Measurements from ENCODE around the gene NAT9. TPM values are rescaled to one million over a fixed set of nuclear protein-coding genes. Genes with fewer than 3 reads are reported as not detected.

Gene NAT9
- total and polyA plus RNA-seq, 2 donors (not counting 3 experiments of a cell fraction or from before 2014, with no cell fraction given): 39.3 to 44.8 TPM

- H3K36me3 ChIP-seq (ENCODE audit: control insufficient read depth in 2 of 2, extremely low read depth in 1 of 2, insufficient read depth in 2 of 2, low read length in 2 of 2): no peaks in the 10 kb centered on the region
- no peaks in the 10 kb centered on the region for H3K79me2 ChIP-seq (ENCODE audit: control insufficient read depth, insufficient read depth, low read length)
- BruUV-seq (replicated peaks): no TSS peak
- H3K27ac ChIP-seq (ENCODE audit: insufficient read depth, low read depth, low read length): no peak overlapping the region
- no peaks in the 10 kb centered on the region for H3K9me3 ChIP-seq (replicated peaks; ENCODE audit: control insufficient read depth, insufficient read depth, low read length)
- no peak overlapping the region for H2AFZ ChIP-seq (ENCODE audit: low read depth, low read length)
- DNase-seq (ENCODE audit: low read depth, low spot score): no peak
- no peak overlapping the region for H3K9ac ChIP-seq (replicated peaks; ENCODE audit: extremely low read depth, insufficient read depth, low read length)
- POLR2A ChIA-PET: no interaction called here
- CTCF ChIA-PET: interaction anchor here (0.6 to 4.2 kb wide), 11 partner anchors 9 to 783 kb away, joined by 3 to 84 read pairs (median 22); partner anchors contain the start of genes NAT9 and RAB37
- no peak overlapping the region for H3K4me3 ChIP-seq (replicated peaks in 1 of 3; ENCODE audit: insufficient read depth in 1 of 3, low read depth in 1 of 3, low read length in 3 of 3)
- no peaks in the 10 kb centered on the region for H3K27me3 ChIP-seq (ENCODE audit: control insufficient read depth in 2 of 2, insufficient read depth in 2 of 2, low read length in 2 of 2)
- H3K9me1 ChIP-seq (replicated peaks; ENCODE audit: control insufficient read depth, extremely low read depth, insufficient read depth, low read length): no peaks in the 10 kb centered on the region
- TF ChIP-seq MYC (IDR thresholded peaks at IDR 0.05; ENCODE audit: low read depth, low read length): no peak
- no peak for TF ChIP-seq GATA2 (IDR thresholded peaks at IDR 0.05; ENCODE audit: insufficient read depth, insufficient read length, low read depth, low read length)
- TF ChIP-seq, protein P1, sequence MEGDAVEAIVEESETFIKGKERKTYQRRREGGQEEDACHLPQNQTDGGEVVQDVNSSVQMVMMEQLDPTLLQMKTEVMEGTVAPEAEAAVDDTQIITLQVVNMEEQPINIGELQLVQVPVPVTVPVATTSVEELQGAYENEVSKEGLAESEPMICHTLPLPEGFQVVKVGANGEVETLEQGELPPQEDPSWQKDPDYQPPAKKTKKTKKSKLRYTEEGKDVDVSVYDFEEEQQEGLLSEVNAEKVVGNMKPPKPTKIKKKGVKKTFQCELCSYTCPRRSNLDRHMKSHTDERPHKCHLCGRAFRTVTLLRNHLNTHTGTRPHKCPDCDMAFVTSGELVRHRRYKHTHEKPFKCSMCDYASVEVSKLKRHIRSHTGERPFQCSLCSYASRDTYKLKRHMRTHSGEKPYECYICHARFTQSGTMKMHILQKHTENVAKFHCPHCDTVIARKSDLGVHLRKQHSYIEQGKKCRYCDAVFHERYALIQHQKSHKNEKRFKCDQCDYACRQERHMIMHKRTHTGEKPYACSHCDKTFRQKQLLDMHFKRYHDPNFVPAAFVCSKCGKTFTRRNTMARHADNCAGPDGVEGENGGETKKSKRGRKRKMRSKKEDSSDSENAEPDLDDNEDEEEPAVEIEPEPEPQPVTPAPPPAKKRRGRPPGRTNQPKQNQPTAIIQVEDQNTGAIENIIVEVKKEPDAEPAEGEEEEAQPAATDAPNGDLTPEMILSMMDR (IDR thresholded peaks at IDR 0.05; ENCODE audit: extremely low read depth in 1 of 2, insufficient read depth in 1 of 2, low read depth in 1 of 2, low read length in 2 of 2): no peak
- no peak for TF ChIP-seq FOS (IDR thresholded peaks at IDR 0.05; ENCODE audit: borderline replicate concordance, insufficient read depth, low read length)
- no peak for TF ChIP-seq JUN (IDR thresholded peaks at IDR 0.05; ENCODE audit: borderline replicate concordance, insufficient read depth, insufficient read length, low read depth)
- TF ChIP-seq POLR2AphosphoS5 (IDR thresholded peaks at IDR 0.05; ENCODE audit: insufficient read depth, low read depth, low read length): no peak
- TF ChIP-seq POLR2A (IDR thresholded peaks at IDR 0.05; ENCODE audit: low read depth, low read length): no peak
- TF ChIP-seq, protein P2, sequence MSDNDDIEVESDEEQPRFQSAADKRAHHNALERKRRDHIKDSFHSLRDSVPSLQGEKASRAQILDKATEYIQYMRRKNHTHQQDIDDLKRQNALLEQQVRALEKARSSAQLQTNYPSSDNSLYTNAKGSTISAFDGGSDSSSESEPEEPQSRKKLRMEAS (IDR thresholded peaks at IDR 0.05; ENCODE audit: insufficient read depth, insufficient read length): no peak
- no peak for TF ChIP-seq EZH2 (IDR thresholded peaks at IDR 0.05; ENCODE audit: borderline replicate concordance, low read depth, low read length, severe bottlenecking)
- intact Hi-C loops (cut with micrococcal nuclease): loop anchor here (10.0 kb wide), 1 partner anchor 1432 kb away; the partner anchor contains the start of gene CDC42EP4
- no peak overlapping the region for H3K4me2 ChIP-seq (ENCODE audit: insufficient read depth, low read length)
- FAIRE-seq: no peak
- peaks cover 10% of the 10 kb centered on the region for H3K4me1 ChIP-seq (ENCODE audit: control insufficient read depth, extremely low read depth, insufficient read depth, low read length)
- H4K20me1 ChIP-seq (replicated peaks; ENCODE audit: control insufficient read depth, extremely low read depth, insufficient read depth, low read length): no peaks in the 10 kb centered on the region
- dilution Hi-C loops (cut with MboI; ENCODE audit: extremely low pct_ligation_motif_present, low sequenced_read_pairs): no loop called here
Observed at GRCh38 chr17:74746922-74747321, 29.2 kb downstream of the NAT9 start.

All from endothelial cell of umbilical vein (primary cell).